Astrocyte (in vitro differentiated cells and primary cell): ENCODE data around the gene TBC1D14. TPM values are rescaled to one million over a fixed set of nuclear protein-coding genes. Genes with fewer than 3 reads are reported as not detected.

Experiments
- DNase-seq: peaks from one replicate; pipeline ENCODE4 v3.0.0-alpha.2; 2010; ENCODE audit warnings: low read depth
- FAIRE-seq: peaks from 2 replicates; lab custom pipeline; 2011; peaks lifted over from hg19 to GRCh38; lab: Jason Lieb, UNC
- H2AFZ ChIP-seq: 2 replicates; pipeline ENCODE4 v1.6.0; 2012; ENCODE audit warnings: low read depth, low read length, inconsistent platforms
- H3K27ac ChIP-seq: 2 replicates; pipeline ENCODE4 v1.5.1; 2011; ENCODE audit warnings: low read depth, low read length, inconsistent platforms
- H3K27me3 ChIP-seq: 2 replicates; pipeline ENCODE4 v1.6.0; 2011; ENCODE audit warnings: low read length, inconsistent platforms; ENCODE audit not compliant: insufficient read depth
- H3K36me3 ChIP-seq: 2 replicates; pipeline ENCODE4 v1.5.1; 2011; ENCODE audit warnings: low read length, inconsistent platforms; ENCODE audit not compliant: insufficient read depth
- H3K4me1 ChIP-seq: 2 replicates; pipeline ENCODE4 v1.5.1; 2011; ENCODE audit warnings: low read length, inconsistent platforms; ENCODE audit not compliant: insufficient read depth
- H3K4me2 ChIP-seq: 2 replicates; pipeline ENCODE4 v1.6.0; 2012; ENCODE audit warnings: low read length, inconsistent platforms
- H3K4me3 ChIP-seq: 2 replicates; pipeline ENCODE4 v1.5.1; 2011; ENCODE audit warnings: low read depth, mild to moderate bottlenecking, low read length, inconsistent platforms; ENCODE audit not compliant: insufficient read depth
- H3K79me2 ChIP-seq: 2 replicates; pipeline ENCODE4 v1.6.0; 2012; ENCODE audit warnings: mild to moderate bottlenecking, low read length, inconsistent platforms; ENCODE audit not compliant: insufficient read depth
- H3K9ac ChIP-seq: 2 replicates; pipeline ENCODE4 v1.6.0; 2012; ENCODE audit warnings: mild to moderate bottlenecking, low read length, inconsistent platforms
- H3K9me3 ChIP-seq: 2 replicates; pipeline ENCODE4 v1.5.1; 2012; ENCODE audit warnings: low read depth, mild to moderate bottlenecking, low read length, inconsistent platforms; ENCODE audit not compliant: insufficient read depth
- H4K20me1 ChIP-seq: 2 replicates; pipeline ENCODE4 v1.6.0; 2012; ENCODE audit warnings: low read length, inconsistent platforms; ENCODE audit not compliant: insufficient read depth
- H3K27ac Mint-ChIP-seq: one replicate; pipeline ENCODE4 v1.8.0; 2021; ENCODE audit warnings: mild to moderate bottlenecking, mixed read lengths; ENCODE audit not compliant: unreplicated experiment
- H3K27me3 Mint-ChIP-seq: one replicate; pipeline ENCODE4 v1.8.0; 2021; ENCODE audit warnings: low read depth, mixed read lengths; ENCODE audit not compliant: unreplicated experiment
- H3K36me3 Mint-ChIP-seq: one replicate; pipeline ENCODE4 v1.8.0; 2021; ENCODE audit warnings: low read depth, mixed read lengths; ENCODE audit not compliant: unreplicated experiment
- H3K4me1 Mint-ChIP-seq: one replicate; pipeline ENCODE4 v1.8.0; 2021; ENCODE audit warnings: low read depth, mixed read lengths; ENCODE audit not compliant: unreplicated experiment
- H3K4me3 Mint-ChIP-seq: one replicate; pipeline ENCODE4 v1.8.0; 2021; ENCODE audit warnings: mild to moderate bottlenecking, moderate library complexity, mixed read lengths; ENCODE audit not compliant: unreplicated experiment
- H3K9me3 Mint-ChIP-seq: one replicate; pipeline ENCODE4 v1.8.0; 2021; ENCODE audit warnings: mild to moderate bottlenecking, mixed read lengths; ENCODE audit not compliant: unreplicated experiment
- CTCF ChIP-seq: IDR thresholded peaks from 2 replicates; pipeline ENCODE4 v1.5.1; 2011; ENCODE audit warnings: low read depth, mild to moderate bottlenecking, inconsistent platforms, low read length, moderate library complexity; ENCODE audit not compliant: insufficient read depth
- EZH2 ChIP-seq: IDR thresholded peaks from 2 replicates; pipeline ENCODE4 v1.6.1; 2012; ENCODE audit warnings: mild to moderate bottlenecking, low read length, inconsistent platforms; ENCODE audit not compliant: insufficient read depth
- total RNA-seq: library from RNA; stranded (reverse); gene quantifications from 2 replicates; pipeline ENCODE4 v1.2.1, GENCODE V29; 2021

Gene TBC1D14
- total RNA-seq, 1 donor from 2014 or later = 30.4 TPM

- Mint-ChIP-seq H3K27me3 (no peaks in the 10 kb centered on the region), H3K27ac (no peak overlapping the region), H3K4me3 (no peak overlapping the region), H3K36me3 (peaks cover 5% of the 10 kb centered on the region), H3K9me3 (no peaks in the 10 kb centered on the region), H3K4me1 (peaks cover 8% of the 10 kb centered on the region)
- Histone ChIP-seq H3K79me2 (peaks cover 3% of the 10 kb centered on the region), H3K4me3 (no peak overlapping the region), H3K27me3 (no peaks in the 10 kb centered on the region), H3K9ac (no peak overlapping the region), H4K20me1 (peaks cover 13% of the 10 kb centered on the region), H2AFZ (no peak overlapping the region), H3K4me1 (no peaks in the 10 kb centered on the region), H3K9me3 (no peaks in the 10 kb centered on the region), H3K27ac (no peak overlapping the region), H3K4me2 (no peak overlapping the region), H3K36me3 (no peaks in the 10 kb centered on the region)
- TF ChIP-seq EZH2 (no peak), CTCF (no peak)
- FAIRE-seq (no peak), DNase-seq (no peak)
Observed at GRCh38 chr4:6969826-6970800, 60.5 kb downstream of the TBC1D14 start.

- DNase-seq = no peak
- no peak for FAIRE-seq
- no peaks in the 10 kb centered on the region for H3K4me1 ChIP-seq
- H3K9me3 ChIP-seq = no peaks in the 10 kb centered on the region
- H3K36me3 ChIP-seq = no peaks in the 10 kb centered on the region
- no peak overlapping the region for H3K4me3 ChIP-seq
- H3K27me3 ChIP-seq = no peaks in the 10 kb centered on the region
- H3K9me3 Mint-ChIP-seq = no peaks in the 10 kb centered on the region
- peaks cover 8% of the 10 kb centered on the region for H3K4me1 Mint-ChIP-seq
- no peaks in the 10 kb centered on the region for H3K27me3 Mint-ChIP-seq
- no peak overlapping the region for H3K27ac Mint-ChIP-seq
- H3K4me2 ChIP-seq = no peak overlapping the region
- no peaks in the 10 kb centered on the region for H3K79me2 ChIP-seq
- peaks cover 5% of the 10 kb centered on the region for H3K36me3 Mint-ChIP-seq
- H3K9ac ChIP-seq = no peak overlapping the region
- H4K20me1 ChIP-seq = peaks cover 4% of the 10 kb centered on the region
- H3K4me3 Mint-ChIP-seq = no peak overlapping the region
- TF ChIP-seq EZH2 = no peak
- H2AFZ ChIP-seq = no peak overlapping the region
- no peak overlapping the region for H3K27ac ChIP-seq
Observed at GRCh38 chr4:6971536-6972374, 62.1 kb downstream of the TBC1D14 start.

GRCh38 chr4:6972375-6972650 lies 62.7 kb downstream of the TBC1D14 start:
- H3K27ac ChIP-seq = no peak overlapping the region
- Mint-ChIP-seq H3K4me3 (no peak overlapping the region), H3K36me3 (peaks cover 5% of the 10 kb centered on the region), H3K9me3 (no peaks in the 10 kb centered on the region), H3K27ac (no peak overlapping the region), H3K27me3 (no peaks in the 10 kb centered on the region), H3K4me1 (peaks cover 8% of the 10 kb centered on the region)
- TF ChIP-seq CTCF = no peak
- TF ChIP-seq EZH2 = no peak
- no peaks in the 10 kb centered on the region for H3K4me1 ChIP-seq
- H3K36me3 ChIP-seq = no peaks in the 10 kb centered on the region
- no peak overlapping the region for H3K9ac ChIP-seq
- H4K20me1 ChIP-seq = peaks cover under 1% of the 10 kb centered on the region
- no peak overlapping the region for H2AFZ ChIP-seq
- H3K4me2 ChIP-seq = no peak overlapping the region
- no peaks in the 10 kb centered on the region for H3K27me3 ChIP-seq
- DNase-seq (no peak), FAIRE-seq (no peak)
- H3K79me2 ChIP-seq = no peaks in the 10 kb centered on the region
- H3K9me3 ChIP-seq = no peaks in the 10 kb centered on the region
- H3K4me3 ChIP-seq = no peak overlapping the region
